GM19099 (cell line): ENCODE measurements around the gene CTBP1.

Experiments
- POLR2A ChIP-seq: IDR thresholded peaks from 3 replicates; pipeline ENCODE4 v1.6.1; 2011; ENCODE audit warnings: low read depth; ENCODE audit not compliant: insufficient read length; ENCODE audit errors: extremely low read depth

Gene CTBP1

GRCh38 chr4:1239141-1239949 is 9.6 kb downstream of the CTBP1 start:
- TF ChIP-seq POLR2A: no peak

DNA sequence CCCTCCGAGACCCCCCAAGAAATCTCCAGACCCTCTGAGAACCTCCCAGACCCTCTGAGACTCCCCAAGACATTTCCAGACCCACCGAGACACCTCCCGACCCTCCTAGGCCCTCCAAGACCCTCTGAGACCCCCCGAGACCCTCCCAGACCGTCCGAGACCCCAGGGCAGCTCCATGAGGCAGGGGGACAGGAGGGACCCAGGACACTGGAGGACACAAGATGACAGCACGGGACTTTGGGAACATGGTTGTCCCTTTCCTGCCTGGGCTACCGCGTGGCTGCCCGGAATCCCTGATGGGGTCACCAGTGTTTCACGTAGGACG is 10.3 kb downstream of the CTBP1 start:
- no peak for TF ChIP-seq POLR2A

DNA sequence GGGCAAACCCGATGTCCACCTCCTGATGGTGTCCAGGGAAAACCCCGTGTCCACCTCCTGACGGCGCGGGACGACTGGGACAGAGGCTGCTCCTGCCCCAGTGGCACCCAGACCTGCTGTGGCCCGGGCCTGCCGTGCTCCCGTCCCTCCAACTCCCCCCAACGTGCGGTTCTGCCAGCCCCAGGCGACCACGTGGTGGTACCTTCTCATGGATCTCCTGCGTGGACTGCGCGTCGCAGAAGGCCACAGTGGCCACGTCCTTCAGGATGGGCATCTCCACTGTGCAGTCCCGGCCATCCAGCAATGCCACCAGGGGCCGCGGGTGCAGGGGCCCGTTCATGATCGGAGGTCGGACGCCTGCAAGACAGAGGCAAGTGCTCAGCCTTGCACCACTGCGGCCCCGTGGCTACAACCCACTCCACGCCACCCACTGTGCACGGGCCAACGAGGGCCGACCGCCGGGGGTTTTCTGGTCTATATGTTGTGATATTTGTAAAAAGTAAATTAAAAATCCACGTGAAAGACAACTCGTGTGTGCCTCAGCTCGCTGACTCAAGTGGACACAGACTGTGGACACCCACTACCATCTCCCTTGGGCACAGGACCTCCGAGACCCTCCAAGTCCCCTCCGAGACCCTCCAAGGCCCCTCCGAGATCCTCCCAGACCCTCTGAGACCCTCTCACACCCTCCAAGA is 10.8 kb downstream of the CTBP1 start:
- TF ChIP-seq POLR2A: no peak

DNA sequence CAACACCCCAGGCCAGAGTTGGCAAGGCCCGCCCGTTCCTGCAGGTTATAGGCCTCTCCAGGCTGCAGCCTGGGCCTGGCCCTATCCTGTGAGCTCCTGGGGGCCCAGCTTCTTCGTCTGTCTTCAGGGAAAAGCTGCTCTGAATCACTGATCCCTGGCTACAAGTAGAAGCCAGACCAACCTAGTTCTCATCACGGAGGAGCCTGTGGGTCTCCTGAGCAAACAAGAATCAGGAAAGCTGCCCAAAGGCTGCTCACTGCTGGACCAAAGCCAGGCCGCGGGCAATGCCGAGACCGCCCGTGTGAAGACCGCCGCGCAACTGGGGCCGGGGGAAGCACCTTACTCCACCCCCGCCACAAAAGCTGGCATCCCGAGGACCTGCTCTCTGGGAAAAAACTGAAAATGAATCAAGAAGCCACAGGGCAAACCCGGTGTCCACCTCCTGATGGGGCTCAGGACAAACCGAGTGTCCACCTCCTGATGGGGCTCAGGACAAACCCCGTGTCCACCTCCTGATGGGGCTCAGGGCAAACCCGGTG is 12.8 kb downstream of the CTBP1 start:
- no peak for TF ChIP-seq POLR2A

DNA sequence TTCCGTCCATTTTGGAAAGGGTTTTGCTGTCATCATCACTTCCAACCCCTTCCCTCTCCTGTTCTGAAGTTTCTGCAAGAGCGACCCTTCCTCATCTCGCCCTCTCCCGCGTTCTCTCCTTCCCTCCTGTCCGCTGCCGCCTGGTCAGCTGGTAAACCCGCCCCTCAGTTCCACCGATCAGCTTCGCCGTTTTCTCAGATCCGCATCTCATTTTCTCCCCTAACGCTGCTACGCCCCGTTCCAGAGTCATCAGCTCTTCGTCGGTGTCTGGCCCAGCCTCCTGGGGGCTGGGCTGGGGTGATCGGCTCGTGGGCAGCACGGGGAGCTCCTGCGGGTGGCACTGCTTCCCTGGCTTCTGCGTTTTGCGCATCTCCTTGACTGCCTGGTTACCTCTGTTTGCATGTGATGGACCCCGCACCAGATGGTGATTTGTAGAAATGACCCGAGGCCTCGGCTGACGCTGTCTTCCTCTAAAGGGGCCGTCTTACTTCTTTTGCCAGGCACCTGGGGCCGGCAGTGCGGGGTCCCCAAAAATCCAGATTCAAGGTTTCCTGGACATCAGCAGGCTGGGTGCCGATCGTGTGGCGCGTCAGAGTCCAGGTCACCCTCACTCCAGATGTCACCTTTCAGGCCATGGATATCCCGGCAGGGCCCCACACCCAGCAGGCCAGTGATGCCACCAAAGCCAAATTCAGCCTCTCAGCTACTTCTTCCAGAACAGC is 13.4 kb downstream of the CTBP1 start:
- no peak for TF ChIP-seq POLR2A

DNA sequence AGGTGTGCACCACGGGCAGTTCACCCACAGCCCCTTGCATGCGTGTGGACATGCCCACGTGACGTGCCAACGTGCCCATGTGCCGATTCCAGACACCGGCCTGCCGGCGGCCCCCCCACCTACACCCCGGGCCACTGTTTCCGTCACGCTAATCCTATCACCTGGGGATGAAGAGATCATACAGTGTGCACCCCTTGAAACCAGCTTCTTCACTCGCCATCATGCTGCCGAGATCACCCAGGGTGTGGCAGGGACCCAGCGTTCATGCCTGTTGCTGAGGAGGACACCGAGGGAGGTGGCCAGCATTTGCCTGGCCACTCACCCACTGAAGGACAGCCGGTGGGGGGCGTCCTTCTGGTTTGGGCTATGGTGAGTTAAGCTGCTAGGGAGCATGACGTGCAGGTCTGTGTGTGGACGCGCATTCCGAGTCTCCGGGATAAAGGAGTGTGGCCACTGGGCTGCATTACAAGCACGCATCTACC is 14.1 kb downstream of the CTBP1 start:
- TF ChIP-seq POLR2A: no peak

GRCh38 chr4:1234309-1234695 is 14.6 kb downstream of the CTBP1 start:
- TF ChIP-seq POLR2A: no peak

DNA sequence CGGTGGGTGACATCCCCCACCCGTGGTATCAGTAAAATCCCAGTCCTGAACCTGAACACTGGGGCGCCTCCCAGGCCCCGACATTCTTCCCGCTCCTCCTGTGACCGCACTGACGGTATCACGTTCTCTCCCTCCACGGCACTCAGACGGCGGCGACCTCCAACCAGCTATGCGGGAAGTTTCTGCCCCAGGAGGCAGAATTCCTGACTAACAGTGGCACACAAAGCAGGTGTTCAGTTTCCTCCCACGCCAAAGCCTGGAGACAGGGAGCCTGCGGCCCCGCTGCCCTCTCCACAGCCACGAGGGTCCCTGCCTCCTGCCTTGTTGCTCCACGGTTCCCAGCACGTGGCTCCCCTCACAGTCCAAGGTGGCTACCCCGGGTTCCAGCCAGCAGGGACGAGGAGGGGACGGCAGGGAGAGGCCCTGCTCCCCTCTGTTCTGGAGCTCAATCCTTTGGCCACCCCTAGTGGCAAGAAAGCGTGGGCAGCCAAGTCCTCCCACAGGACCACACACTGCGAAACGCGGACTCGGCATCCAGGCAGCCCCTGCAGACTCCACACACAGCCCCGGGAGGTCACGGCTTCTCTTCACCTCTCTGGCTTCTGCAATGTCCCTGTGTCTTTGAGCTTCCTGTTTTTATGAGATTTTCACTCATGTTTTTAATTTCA is 15.2 kb downstream of the CTBP1 start:
- TF ChIP-seq POLR2A: no peak

GRCh38 chr4:1232661-1233621 is 16.0 kb downstream of the CTBP1 start:
- no peak for TF ChIP-seq POLR2A

DNA sequence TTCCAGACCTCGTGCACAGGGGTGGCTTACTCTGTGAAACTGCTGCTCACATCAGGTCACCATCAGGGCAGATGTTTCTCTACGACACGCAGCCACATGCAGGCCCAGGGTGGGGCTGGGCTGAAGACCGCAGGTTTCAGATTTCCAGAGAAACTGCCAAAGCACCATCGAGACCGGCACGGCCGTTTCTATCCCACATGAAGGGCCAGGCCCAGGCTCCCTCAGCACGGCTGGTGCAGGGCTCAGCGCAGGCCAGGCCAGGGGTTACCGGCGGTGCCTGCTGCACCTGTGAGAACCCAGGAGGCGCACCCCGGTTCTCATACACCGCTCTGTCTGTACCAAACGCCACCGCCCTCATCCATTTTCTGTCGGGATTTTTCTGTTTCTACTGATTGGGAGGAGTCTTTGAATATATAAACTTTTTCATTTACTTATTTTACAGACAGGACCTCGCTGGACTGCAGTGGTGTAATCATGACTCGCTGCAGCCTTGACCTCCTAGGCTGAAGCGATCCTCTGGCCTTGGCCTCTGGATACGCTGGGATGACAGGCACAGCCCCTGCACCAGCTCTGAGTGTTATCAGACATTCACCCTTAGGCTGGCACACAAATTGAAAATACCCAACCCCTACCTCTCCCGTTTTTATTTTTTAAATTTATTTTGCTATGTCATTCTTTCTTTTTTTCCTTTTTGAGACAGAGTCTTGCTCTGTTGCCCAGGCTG is 17.1 kb downstream of the CTBP1 start:
- no peak for TF ChIP-seq POLR2A

DNA sequence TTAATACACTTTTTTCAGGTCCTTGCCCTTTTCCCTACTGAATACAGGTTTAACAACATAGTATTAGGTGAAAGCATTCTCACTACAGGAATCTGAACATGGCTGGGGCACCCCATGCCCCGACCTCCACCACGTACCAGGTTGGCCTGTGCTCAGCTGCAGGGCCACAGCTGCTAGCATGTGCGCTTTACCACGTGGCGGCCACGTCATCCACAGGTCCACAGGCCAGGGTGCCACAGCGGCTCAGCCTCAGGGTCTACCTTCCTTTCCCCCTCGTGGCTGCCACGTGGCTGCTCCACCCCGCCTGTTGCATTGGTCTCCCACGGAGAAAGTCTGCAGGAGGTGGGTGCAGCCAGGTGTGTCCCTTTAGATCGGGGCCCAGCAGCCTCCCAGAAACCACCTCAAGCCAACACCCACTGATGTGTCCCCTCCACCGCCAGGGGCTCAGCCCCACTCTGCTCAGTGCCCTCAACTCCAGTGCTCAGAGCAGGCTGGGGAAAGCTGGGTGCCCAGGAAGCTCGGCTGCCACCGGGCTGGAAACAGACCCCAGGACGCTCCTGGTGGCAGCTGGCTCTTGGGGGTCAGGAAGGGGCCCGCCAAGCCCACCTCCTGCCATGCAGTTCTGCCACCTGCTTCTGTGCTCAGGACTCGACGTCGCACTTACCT is 17.8 kb downstream of the CTBP1 start:
- TF ChIP-seq POLR2A: no peak

DNA sequence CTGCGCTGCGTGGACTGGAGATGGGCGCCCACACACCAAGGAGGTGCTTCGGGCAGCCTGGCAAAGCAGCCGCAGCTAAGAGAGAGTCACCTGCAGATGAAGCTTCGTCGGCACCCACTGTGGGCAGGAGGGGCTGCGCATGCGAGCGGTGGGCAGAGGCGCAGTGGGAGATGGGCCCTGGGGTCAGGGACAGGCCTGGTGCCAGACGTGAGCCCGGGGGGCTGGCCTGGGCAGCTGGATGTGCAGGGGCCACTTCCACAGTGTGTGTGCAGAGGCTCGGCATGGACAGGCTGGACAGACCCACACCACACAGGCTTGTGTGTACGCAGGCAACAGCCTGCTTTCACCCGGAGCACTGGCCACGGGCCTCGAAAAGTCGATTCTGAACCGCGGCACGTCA is 18.6 kb downstream of the CTBP1 start:
- TF ChIP-seq POLR2A: no peak
